22Rv1 (cell line): ENCODE results near the gene MYL10.

Source experiments
- H3K27ac ChIP-seq: fragments of 450-650 bp; 2 replicates; pipeline ENCODE4 v1.5.1; 2017
- ZFX ChIP-seq: fragments of 450-650 bp; IDR thresholded peaks from 2 replicates; pipeline ENCODE4 v1.6.1; 2017; ENCODE audit warnings: antibody characterized with exemption, borderline replicate concordance
- TF ChIP-seq, protein P1 (sequence below): fragments of 450-650 bp; IDR thresholded peaks from 2 replicates; pipeline ENCODE4 v1.5.1; 2017; ENCODE audit warnings: mild to moderate bottlenecking

MYL10 gene

DNA sequence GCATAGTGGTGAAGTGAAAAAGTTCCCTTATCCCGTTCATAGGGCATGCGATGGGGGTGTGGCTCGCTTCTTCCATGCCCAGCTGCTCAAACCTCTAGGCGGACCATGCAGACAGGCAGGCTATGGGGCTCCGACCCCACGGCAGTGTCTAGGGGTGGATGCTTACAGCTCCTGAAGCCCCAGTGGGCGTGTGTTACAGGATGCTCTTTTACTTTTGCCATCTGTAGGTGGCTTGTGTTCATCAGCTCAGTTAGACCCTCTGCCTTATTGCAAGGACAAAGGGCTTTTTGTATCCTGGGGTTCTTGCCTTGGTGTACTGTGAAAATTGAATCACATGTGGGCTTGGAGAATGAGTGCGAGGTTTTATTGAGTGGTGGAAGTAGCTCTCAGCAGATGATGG is at the start of gene MYL10:
TSS of gene MYL10 (minus strand) at position 126 of the 400 bp plus-strand sequence. CDS start 178 bp downstream, outside the sequence.
- no peak for TF ChIP-seq ZFX
- TF ChIP-seq, protein P1, sequence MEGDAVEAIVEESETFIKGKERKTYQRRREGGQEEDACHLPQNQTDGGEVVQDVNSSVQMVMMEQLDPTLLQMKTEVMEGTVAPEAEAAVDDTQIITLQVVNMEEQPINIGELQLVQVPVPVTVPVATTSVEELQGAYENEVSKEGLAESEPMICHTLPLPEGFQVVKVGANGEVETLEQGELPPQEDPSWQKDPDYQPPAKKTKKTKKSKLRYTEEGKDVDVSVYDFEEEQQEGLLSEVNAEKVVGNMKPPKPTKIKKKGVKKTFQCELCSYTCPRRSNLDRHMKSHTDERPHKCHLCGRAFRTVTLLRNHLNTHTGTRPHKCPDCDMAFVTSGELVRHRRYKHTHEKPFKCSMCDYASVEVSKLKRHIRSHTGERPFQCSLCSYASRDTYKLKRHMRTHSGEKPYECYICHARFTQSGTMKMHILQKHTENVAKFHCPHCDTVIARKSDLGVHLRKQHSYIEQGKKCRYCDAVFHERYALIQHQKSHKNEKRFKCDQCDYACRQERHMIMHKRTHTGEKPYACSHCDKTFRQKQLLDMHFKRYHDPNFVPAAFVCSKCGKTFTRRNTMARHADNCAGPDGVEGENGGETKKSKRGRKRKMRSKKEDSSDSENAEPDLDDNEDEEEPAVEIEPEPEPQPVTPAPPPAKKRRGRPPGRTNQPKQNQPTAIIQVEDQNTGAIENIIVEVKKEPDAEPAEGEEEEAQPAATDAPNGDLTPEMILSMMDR = no peak
- no peak within 1 kb of the TSS for H3K27ac ChIP-seq

- TF ChIP-seq, protein P1 = no peak
- TF ChIP-seq ZFX = no peak
- H3K27ac ChIP-seq = no peak overlapping the region
Measured at GRCh38 chr7:101678658-101679057, 49.6 kb upstream of the MYL10 start.

DNA sequence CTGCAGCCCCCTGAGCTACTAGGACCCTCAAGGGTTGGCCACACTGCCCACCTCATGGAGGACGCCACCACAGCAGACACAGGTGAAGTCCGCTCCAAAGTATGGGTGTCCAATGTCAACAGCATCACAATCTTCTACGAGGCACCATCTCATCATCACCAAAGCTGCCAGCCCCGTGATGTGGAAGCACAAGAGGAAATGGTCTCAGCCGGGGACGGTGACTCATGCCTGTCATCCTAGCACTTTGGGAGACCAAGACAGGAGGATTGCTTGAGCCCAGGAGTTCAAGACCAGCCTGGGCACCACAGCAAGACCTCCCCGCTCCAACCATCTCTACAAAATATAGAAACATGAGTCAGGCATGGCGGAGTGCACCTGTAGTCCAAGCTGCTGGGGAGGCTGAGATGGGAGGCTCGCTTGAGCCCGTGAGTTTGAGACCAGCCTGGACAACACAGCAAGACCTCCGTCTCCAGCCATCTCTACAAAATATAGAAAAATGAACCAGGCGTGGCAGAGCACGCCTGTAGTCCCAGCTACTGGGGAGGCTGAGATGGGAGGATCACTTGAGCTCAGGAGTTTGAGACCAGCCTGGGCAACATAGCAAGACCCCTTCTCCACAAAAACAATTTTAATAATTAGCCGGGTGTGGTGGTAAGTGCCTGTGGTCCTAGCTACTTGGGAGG is 48.8 kb upstream of the MYL10 start:
- H3K27ac ChIP-seq = no peak overlapping the region
- TF ChIP-seq ZFX = no peak
- TF ChIP-seq, protein P1 = no peak

DNA sequence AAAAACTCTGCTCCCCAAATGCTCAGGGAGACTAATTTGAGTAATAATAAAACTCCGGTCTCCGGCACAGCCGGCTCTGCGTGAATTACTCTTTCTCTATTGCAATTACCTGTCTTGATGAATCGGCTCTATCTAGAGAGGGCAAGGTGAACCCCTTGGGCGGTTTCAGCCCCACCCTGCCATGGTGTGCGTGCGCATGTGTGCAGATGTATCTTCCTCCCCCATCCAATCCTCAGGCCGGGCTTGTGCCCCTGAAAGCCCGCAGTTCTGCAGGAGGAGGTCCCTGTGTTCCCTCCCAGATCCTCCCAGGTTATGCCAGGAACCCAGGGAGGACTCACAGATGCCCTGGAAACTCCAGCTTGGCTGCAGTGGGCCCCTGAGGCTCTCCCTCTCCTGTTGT is 48.3 kb upstream of the MYL10 start:
- TF ChIP-seq, protein P1 = no peak
- no peak for TF ChIP-seq ZFX
- H3K27ac ChIP-seq = no peak overlapping the region

GRCh38 chr7:101676956-101677355 is 47.9 kb upstream of the MYL10 start:
- TF ChIP-seq, protein P1 = no peak
- no peak overlapping the region for H3K27ac ChIP-seq

GRCh38 chr7:101676062-101676598 is 47.0 kb upstream of the MYL10 start:
- TF ChIP-seq, protein P1 = no peak
- no peak for TF ChIP-seq ZFX

GRCh38 chr7:101674439-101674838 is 45.3 kb upstream of the MYL10 start:
- H3K27ac ChIP-seq = no peak overlapping the region
- no peak for TF ChIP-seq ZFX
- TF ChIP-seq, protein P1 = no peak

More at GRCh38 chr7:101676062-101676598, 47.0 kb upstream of the MYL10 start:
- no peak overlapping the region for H3K27ac ChIP-seq
